NCI-H2196 (cell line): ENCODE data around the gene DNASE1L1.

Experiments
- DNase-seq: peaks from one replicate; lab custom pipeline; 2025; ENCODE audit not compliant: unreplicated experiment; lab: John Stamatoyannopoulos, UW

The DNASE1L1 gene, protein sequence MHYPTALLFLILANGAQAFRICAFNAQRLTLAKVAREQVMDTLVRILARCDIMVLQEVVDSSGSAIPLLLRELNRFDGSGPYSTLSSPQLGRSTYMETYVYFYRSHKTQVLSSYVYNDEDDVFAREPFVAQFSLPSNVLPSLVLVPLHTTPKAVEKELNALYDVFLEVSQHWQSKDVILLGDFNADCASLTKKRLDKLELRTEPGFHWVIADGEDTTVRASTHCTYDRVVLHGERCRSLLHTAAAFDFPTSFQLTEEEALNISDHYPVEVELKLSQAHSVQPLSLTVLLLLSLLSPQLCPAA

DNA sequence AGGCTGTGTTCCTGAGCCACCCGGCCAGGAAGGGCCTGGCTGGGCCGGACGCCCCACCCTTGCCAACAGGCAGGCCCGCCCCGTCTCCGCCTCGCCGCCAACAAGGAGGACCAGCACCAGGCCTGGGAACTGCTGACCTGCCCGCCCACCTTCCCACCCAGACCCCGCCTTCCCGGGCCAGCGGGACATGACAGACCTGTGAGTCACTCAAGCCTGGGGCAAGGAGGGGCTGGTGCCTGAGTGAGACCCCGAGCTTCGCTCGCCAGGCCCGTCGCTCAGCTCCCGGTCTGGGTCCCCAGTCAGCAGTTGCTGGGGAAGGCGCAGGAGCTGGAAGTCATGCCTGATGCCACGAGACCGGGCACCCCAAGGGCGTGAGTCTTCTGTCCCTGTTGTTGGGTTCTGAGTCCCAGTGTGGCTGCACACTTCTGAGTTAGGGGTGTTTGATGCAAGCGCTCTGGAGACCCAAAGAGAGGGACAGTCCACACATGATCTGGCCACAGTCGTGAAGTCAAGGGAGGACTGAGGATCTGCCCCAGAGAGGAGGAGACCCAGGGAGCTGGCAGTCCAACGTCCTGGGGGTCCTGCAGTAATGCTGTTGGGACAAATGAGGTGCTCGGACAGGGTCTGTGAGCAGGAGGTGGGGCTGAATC, at the start of gene DNASE1L1:
DNASE1L1 (minus strand) TSS at position 33 of the 650 bp plus-strand sequence. CDS start 3,686 bp downstream, outside the sequence.
- no peak for DNase-seq

DNA sequence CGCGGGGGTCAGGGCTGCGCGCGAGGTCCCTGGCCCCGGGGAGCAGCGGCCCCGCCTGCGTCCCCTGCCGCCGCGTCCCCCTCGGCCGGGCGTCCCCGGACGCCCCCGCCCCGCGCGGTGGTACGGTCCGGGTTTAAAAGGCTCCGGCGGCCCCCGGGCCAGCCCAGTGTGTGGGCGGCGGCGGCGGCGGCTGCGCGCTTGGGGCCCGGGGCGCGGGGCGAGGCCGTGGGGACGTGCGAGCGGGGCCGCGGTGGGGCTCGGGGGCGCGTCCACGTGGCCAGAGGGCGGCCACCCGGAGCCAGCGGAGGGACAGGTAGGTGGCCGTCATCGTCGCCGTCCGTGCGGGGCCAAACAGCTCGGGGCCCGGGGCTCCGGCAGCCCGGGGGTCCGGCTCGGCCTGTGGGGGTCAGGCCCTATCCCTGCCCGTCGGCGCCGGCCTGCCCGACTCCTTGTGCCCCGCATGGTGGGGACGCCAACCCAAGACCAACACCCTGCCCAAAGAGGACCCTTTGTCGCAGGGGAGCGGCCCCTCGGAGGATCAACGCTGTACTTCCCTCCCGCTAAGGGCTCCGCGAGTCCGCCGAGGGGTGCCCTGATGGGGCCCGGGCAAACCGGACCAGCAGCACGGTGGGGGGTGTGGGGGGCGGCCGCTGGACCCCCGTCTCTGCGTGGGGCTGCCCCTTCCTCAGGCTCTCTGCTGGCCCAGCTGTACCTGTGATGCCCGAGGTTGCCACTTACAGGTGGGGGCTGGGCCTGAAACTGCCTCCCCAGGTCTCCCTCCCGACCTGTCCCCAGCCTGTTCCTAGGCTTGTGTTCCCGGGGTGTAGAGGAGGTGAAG, 49.3 kb upstream of the DNASE1L1 start, which contains the start of gene PLXNA3:
PLXNA3 (plus strand) TSS at position 166 of the 838 bp plus-strand sequence. CDS start 1,903 bp downstream, outside the sequence.
- DNase-seq: peak; percentile 27

DNA sequence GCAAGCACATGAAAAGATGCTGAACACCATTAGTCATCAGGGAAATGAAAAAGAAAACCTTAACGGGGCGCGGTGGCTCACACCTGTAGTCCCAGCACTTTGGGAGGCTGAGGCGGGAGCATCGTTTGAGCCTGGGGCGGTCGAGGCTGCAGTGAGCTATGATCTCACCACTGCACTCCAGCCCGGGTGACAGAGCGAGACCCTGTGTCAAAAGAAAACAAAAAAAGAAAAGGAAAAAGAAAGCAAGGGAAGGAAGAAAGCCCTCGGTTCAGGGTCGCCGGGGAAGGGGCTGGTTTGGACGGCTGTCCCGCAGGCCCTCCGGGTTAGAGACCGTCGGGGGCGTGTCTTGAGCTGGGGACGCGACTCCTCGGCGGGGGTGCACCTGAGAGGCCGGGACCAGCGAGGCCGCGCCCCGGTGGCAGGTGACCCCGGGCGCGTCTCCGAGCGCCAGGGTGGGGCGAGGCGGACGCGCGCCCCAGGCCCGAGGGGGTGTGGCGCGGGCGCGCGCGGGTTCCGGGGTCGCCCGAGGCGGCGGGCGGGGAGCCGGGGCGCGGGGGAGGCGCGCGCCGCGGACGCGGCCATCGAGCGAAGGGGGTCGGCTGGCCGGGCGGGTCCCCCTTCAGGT, 48.5 kb upstream of the DNASE1L1 start:
- peak; percentile 54 for DNase-seq

DNA sequence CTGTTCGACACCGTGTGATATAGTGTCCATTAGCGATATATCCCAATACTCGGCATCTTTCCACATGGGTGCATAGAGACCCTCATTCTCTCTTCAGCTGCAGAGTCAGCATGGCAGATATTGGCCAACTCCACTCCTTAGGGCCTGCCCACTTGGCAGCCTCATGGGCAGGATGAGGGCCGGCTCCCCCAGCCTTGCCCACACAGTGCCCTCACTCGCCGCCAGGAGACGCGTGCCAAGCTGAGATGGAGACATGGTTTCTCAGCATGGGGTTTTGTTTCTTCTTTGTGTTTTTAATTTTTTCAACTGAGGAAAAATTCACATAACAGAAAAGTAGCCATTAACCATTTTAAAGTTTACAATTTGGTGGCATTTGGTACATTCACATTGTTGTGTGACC, 43.8 kb upstream of the DNASE1L1 start:
- DNase-seq: no peak

DNA sequence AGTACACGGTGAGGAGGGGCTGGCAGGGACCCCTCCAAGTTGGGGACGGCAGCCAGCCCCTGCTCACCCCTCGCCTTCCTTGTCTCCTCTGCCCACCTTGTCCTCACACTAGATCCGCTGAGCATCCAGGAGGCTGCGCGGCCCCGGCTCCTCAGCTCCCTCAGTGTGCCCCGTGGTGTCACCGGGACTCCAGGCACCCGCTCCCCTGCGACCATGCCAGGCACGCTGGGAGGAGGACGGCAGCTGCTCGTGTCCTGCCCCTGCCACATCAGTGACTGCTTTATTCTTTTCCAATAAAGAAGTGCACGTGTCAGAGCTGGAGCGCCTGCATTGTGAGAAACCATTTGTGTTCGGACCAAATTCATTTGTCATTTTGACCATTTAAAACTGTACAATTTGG, 41.3 kb upstream of the DNASE1L1 start:
- DNase-seq: no peak

DNA sequence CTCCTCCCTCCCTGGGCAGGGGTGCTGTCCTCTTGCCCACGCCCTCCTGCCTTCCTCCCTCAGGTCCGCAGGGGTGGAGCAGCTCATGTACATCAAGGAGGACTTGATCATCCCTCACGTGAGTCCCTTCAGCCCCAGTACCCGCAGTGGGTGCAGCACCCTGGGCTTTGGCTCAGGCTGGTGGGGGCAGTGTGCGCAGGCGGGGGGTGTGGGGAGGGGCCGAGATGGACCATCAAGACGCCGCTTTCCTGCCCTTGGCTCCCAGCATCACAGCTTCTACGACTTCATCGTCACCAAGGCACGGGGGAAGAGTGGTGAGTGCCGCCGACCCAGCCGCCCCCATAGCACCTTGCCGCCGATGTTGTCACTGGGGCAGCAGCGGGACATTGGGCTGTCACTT, 40.6 kb upstream of the DNASE1L1 start:
- no peak for DNase-seq

DNA sequence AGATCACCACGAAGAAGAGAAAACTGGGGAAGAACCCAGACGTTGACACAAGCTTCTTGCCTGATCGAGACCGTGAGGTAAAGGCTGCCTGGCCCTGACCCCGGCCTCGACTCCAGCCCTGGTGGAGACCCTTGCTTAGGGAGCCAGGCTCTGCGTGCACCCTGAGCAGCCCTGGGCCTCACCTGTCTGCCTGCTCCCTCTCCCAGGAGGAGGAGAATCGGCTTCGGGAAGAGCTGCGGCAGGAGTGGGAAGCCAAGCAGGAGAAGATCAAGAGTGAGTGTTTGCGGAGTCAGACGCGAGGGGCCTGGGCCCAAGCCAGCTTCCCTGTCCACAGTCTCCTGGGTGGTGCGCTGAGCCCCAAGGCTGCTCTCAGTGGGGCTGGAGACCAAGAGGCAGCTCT, 39.4 kb upstream of the DNASE1L1 start:
- DNase-seq: no peak

DNA sequence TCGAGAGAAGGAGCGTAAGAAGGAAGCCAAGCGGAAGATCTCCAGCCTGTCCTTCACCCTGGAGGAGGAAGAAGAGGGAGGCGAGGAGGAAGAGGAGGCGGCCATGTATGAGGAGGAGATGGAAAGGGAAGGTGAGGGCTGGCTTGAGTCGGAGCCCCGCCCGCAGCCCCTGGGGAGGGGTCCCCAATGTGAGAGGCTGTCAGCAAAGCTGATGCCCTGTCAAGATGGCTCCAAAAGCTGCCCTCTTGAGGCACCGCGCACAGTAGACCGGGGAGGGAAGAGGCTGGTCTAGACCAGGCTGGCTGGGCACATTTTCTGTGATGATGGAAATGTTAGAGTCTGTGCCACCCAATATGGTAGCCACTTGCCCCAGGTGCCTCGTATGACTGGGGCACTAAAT, 37.4 kb upstream of the DNASE1L1 start:
- no peak for DNase-seq

DNA sequence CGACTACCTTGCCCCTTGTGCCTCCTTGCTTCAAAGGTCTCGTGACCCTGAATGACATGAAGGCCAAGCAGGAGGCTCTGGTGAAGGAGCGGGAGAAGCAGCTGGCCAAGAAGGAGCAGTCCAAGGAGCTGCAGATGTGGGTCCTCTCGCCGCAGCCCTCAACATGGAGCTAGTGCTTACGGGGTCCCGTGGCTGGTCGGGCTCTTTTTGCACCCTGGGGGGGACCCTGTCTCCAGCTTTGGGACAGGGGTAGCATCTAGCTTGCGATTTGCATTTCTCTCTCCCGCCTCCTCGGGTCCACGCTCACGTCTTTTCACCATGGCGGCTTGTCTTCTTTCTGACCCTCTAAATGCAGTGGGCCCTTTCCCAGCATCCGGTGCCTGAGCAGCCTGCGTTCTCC, 36.7 kb upstream of the DNASE1L1 start:
- DNase-seq: no peak

DNA sequence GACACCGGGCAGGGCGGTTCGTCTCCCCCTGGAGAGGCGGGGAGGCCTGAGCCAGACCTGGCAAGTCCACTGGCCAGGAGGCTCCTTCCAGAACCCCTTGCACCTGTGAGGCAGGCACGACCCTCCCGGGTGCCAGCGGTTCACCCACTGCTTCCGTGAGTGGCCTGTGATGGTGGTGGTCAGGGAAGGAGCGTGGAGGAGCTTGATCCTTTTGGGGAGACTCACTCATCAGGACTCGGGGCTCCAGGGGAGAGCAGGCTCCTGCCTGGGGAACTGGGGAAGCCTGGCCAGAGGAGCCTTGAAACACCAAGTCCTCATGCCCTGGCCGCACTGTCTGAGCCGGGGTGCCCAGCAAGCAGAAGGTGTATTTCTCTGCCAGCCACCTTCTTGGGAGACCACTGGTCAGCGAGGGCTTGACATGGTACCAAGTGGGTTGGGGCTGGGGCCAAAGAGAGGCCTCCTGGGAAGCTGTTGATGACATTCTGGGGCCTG, 35.7 kb upstream of the DNASE1L1 start:
- DNase-seq: no peak

DNA sequence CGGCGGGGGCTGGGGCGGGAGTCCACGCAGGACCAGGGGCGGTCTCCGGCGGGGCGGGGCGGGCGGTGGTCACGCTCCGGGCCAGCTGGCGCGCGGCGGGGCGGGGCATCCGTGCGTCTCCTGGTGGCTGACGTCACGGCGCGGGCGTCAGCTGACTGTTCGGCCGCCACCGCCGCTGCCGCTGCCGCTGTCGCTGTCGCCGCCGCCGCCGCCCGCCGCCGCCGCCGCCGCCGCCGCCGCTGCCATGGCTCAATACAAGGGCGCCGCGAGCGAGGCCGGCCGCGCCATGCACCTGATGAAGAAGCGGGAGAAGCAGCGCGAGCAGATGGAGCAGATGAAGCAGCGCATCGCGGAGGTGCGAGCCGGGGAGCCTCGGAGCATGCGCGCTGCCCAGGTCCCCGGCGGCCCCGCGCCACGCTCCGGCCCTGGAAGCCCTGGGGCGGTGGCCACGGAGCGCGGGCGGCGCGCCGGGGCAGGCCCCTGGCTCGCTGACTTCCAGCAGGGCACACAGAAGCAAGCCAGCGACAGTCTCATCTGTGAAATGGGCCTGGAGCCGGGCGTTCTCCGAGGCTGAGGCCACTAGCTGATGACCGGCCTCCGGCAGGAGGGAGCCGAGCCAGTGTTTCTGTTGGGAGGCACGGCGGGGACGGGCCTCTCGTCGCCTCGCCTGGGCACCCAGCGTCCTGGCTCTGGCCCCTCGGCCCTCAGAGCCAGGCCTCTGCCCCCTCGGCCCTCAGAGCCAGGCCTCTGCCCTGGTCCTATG, 35.1 kb upstream of the DNASE1L1 start, which contains the start of gene FAM50A:
FAM50A (plus strand) TSS at position 150 of the 763 bp plus-strand sequence; CDS start at position 245, 95 bp downstream.
- peak; percentile 64 for DNase-seq

DNA sequence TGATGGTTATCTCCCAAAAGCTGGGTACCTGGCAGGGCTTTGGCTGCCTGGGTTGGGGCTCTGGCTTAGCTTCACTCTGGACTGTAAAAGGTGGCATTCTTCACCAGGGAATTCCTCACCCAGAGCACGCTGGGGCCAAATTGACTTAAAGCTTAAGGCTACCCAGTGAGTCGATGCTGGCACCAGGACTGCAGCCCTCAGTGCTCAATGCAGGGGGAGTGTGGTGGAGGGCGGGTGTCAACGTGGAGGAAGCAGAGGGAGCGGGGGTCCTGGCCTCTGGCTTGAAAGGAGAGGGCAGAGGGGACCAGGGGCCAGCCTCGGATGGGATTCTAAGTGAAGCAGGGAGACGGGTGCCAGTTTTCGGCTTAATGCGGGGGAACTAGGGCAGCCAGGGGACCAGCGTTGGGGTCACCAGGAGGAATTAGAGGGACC, 34.4 kb upstream of the DNASE1L1 start:
- no peak for DNase-seq

DNA sequence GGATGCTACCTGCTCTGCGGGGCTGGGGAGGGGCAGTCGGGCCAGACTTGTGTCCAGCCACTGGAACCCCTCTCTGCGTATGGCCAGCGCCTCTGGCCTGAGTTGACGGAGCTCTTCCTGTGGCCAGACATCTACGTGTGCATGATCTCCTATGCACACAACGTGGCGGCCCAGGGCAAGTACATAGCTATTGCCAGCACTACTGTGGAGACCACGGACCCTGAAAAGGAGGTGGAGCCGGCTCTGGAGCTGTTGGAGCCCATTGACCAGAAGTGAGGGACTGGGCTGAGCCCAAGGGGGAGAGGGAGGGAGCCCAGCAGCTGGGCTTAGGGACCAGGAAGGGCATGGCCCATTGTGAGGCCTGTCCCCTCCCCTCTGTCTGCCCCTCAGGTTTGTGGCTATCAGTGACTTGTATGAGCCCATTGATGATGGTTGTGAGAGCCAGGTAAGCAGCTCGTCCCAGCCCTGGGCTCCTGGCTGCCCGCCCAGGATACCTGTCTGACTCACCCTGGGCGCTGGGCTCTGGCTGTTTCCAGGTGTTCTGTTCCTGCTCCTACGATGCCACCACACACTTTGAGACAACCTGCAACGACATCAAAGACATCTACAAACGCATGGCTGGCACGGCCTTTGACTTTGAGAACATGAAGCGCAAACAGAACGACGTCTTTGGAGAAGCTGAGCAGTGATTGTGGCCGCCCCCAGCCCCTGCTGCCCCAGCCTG, 33.1 kb upstream of the DNASE1L1 start:
- no peak for DNase-seq

DNA sequence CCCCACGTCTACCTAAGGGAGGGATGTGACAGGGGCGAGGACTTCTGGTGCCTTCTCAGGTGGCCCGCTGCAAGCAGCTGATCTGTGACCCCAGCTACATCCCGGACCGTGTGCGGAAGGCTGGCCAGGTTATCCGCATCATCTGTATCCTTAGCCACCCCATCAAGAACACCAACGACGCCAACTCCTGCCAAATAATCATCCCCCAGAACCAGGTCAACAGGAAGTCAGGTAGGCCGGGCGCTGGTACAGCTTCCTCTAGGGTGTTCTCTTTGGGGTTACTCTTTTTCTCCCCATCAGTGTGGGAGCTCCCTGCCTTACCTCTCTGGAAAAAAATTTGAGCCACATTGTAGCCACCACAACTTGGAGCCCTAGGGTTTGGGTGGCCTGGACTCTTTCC, 32.5 kb upstream of the DNASE1L1 start:
- DNase-seq: no peak

DNA sequence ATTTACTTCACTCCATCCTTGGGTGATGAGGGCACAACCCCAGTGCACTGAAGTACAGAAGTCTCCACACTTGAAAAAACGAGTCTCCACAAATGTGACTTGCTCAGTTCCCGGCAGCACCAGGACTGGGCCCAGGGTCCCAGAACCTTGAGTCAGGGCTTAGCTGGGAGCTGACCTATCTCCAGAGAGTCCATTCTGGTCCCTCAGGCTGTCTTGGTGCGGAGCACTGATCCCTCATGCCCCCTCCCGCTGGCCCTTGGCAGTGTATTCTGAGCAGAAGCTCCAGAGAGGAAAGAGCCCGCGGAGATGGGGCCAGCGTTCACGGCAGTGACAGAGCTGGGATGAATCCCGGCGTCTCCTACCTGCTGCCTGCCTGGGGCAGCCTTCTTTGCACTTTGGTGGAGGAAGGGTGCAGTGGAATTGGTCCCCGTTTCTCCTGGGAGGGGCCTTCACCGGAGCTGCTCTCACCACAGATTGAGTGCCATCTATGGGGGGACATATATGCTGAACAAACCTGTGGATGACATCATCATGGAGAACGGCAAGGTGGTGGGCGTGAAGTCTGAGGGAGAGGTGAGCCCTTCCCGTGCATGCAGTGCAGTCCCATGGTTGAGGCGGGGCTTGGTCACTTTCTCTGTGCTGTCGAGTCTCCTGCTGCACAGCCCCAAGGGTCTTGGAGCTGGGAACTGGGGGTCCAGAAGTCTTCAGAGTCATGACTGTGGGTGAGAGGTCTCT, 31.7 kb upstream of the DNASE1L1 start:
- DNase-seq: no peak

DNA sequence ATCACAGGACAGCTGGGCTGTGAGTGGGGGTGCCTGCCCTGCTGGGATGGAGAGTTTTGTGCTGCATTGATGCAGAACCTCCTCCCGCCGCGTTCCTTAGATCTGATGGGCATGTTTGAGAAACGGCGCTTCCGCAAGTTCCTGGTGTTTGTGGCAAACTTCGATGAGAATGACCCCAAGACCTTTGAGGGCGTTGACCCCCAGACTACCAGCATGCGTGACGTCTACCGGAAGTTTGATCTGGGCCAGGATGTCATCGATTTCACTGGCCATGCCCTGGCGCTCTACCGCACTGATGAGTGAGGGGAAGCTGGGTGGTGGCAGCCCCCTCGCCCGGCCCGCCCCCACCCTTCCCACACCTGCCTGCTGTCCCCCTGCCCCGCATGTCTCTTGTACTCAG, 30.8 kb upstream of the DNASE1L1 start:
- no peak for DNase-seq

DNA sequence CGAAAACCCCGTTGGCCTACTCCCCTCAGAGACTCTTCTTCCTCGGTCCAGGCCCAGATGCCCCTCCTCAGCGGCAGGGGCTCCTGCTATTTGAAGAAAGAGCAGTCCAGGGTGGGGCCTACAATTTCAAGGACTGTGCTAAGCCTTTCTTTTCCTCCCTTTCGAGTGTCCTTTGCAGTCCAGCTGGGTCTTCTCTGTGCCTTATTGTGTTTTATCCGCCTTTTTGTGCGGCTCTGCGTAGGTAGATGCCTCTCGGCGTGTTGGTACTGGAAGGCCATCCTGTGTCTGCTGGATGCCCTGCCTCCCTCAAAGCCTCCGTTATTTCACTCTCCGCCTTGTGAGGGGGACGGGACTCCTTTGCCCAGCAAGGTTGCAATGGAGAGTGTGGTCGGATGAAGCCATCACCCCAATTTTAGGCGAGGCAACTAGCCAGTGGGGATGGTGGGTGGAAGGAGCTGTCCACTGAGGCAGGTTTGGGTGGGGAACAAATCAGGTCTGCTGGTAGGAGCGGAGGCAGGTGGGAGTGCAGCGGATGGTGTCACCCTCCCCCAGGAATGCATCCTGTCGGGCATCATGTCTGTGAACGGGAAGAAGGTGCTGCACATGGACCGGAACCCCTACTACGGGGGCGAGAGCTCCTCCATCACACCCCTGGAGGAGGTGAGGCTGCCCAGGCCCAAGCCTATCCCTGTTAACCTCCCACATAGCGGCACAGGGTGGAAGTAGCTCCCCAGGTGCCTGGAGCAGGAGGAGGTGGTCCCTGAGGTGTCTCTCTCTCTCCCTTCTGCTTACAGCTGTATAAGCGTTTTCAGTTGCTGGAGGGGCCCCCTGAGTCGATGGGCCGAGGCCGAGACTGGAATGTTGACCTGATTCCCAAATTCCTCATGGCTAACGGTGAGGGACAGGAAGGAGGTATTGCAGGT, 29.2 kb upstream of the DNASE1L1 start:
- DNase-seq: no peak
